ENCODE data around the gene PAQR3. TPM values are rescaled to one million over a fixed set of nuclear protein-coding genes. Genes with fewer than 3 reads are reported as not detected.
"Not testable (repeated sequence)": the region's sequence is repeated elsewhere in the genome, so short reads cannot be mapped to it uniquely, and the experiment has no call there.

The PAQR3 gene
- total RNA-seq, 4 donors from 2014 or later = 37.8 to 59.3 (median 42.8) TPM

- no peak for DNase-seq (ENCODE audit: extremely low spot score)
- TF ChIP-seq EP300 (IDR thresholded peaks at IDR 0.05) (no peak), POLR2A (IDR thresholded peaks at IDR 0.05; ENCODE audit: low read depth) (no peak), CTCF (IDR thresholded peaks at IDR 0.05) (no peak), POLR2AphosphoS5 (IDR thresholded peaks at IDR 0.05) (no peak)
- H3K27ac ChIP-seq (replicated peaks in 1 of 4) = no peak overlapping the region
- no peaks in the 10 kb centered on the region for H3K27me3 ChIP-seq
- no peak overlapping the region for H3K4me3 ChIP-seq
- peaks cover 27 to 81% (median 51%) of the 10 kb centered on the region in 4 donors for H3K36me3 ChIP-seq
- no peaks in the 10 kb centered on the region for H3K9me3 ChIP-seq
- no peaks in the 10 kb centered on the region for H3K4me1 ChIP-seq
- intact Hi-C loops (cut with DNase I) = no loop called here
These were observed 69.2 kb downstream of the PAQR3 start for GRCh38 chr4:78870056-78870455.

- peaks cover 27 to 67% (median 47%) of the 10 kb centered on the region in 4 donors for H3K36me3 ChIP-seq
- 100% methylated on average over 1 of the region's 5 CpGs for WGBS
- not testable (repeated sequence) for H3K4me3 ChIP-seq
These were observed 70.5 kb downstream of the PAQR3 start for GRCh38 chr4:78868712-78869111.

GRCh38 chr4:78865451-78865850 is 73.8 kb downstream of the PAQR3 start:
- Histone ChIP-seq H3K27me3 (no peaks in the 10 kb centered on the region), H3K4me3 (no peak overlapping the region), H3K36me3 (peaks cover 13 to 36% (median 26%) of the 10 kb centered on the region in 4 donors), H3K27ac (replicated peaks in 1 of 4) (no peak overlapping the region), H3K4me1 (peaks cover 0 to 4% (median 0%) of the 10 kb centered on the region in 4 donors), H3K9me3 (no peaks in the 10 kb centered on the region)
- 96% methylated on average over 2 of the region's 2 CpGs for WGBS
- intact Hi-C loops (cut with DNase I) = loop anchor here (2.0 to 10.0 kb wide), 3 partner anchors 91 to 253 kb away; partner anchors contain the start of gene BMP2K
- TF ChIP-seq POLR2AphosphoS5 (IDR thresholded peaks at IDR 0.05) (no peak), EP300 (IDR thresholded peaks at IDR 0.05) (no peak), CTCF (IDR thresholded peaks at IDR 0.05) (no peak), POLR2A (IDR thresholded peaks at IDR 0.05; ENCODE audit: low read depth) (no peak)
- DNase-seq (ENCODE audit: extremely low spot score) = no peak

More at GRCh38 chr4:78868712-78869111, 70.5 kb downstream of the PAQR3 start:
- DNase-seq (ENCODE audit: extremely low spot score); H3K4me1 ChIP-seq; H3K27ac ChIP-seq (replicated peaks in 1 of 4); H3K9me3 ChIP-seq; H3K27me3 ChIP-seq: not testable (repeated sequence)
- intact Hi-C loops (cut with DNase I) = loop anchor here (10.0 kb wide), 2 partner anchors 94 to 224 kb away; partner anchors contain the start of gene BMP2K

- WGBS = 33% methylated on average over 3 of the region's 3 CpGs
- Histone ChIP-seq H3K27ac (replicated peaks in 1 of 4) (no peak overlapping the region), H3K4me3 (no peak overlapping the region), H3K4me1 (peaks cover 0 to 4% (median 0%) of the 10 kb centered on the region in 4 donors), H3K36me3 (peaks cover 13 to 44% (median 25%) of the 10 kb centered on the region in 4 donors), H3K9me3 (no peaks in the 10 kb centered on the region), H3K27me3 (no peaks in the 10 kb centered on the region)
- DNase-seq (ENCODE audit: extremely low spot score) = no peak
- intact Hi-C loops (cut with DNase I) = loop anchor here (2.0 to 10.0 kb wide), 3 partner anchors 90 to 252 kb away; partner anchors contain the start of gene BMP2K
- TF ChIP-seq CTCF (IDR thresholded peaks at IDR 0.05) = peak; percentile 75 to 86 (median 76)
- no peak for TF ChIP-seq EP300 (IDR thresholded peaks at IDR 0.05)
These were observed 74.7 kb downstream of the PAQR3 start for GRCh38 chr4:78864405-78865024.

GRCh38 chr4:78863991-78864390 is 75.2 kb downstream of the PAQR3 start:
- intact Hi-C loops (cut with DNase I) = loop anchor here (2.0 to 10.0 kb wide), 3 partner anchors 89 to 251 kb away; partner anchors contain the start of gene BMP2K
- peaks cover 0 to 4% (median 0%) of the 10 kb centered on the region in 4 donors for H3K4me1 ChIP-seq
- no peaks in the 10 kb centered on the region for H3K27me3 ChIP-seq
- H3K4me3 ChIP-seq = no peak overlapping the region
- H3K36me3 ChIP-seq = peaks cover 13 to 40% (median 24%) of the 10 kb centered on the region in 4 donors
- DNase-seq (ENCODE audit: extremely low spot score) = no peak
- 67% methylated on average over 2 of the region's 2 CpGs for WGBS
- H3K27ac ChIP-seq (replicated peaks in 1 of 4) = no peak overlapping the region
- no peak for TF ChIP-seq POLR2A (IDR thresholded peaks at IDR 0.05; ENCODE audit: low read depth)
- no peak for TF ChIP-seq POLR2AphosphoS5 (IDR thresholded peaks at IDR 0.05)
- TF ChIP-seq EP300 (IDR thresholded peaks at IDR 0.05) = no peak
- TF ChIP-seq CTCF (IDR thresholded peaks at IDR 0.05) = no peak
- no peaks in the 10 kb centered on the region for H3K9me3 ChIP-seq
